Stimulated activated naive B cell treated with anti-CD40 and anti-IgM and Interleukin-4, amounts not matched to agents 10 μg/mL and 1 μg/mL and 100 μg/mL, for 72 hours (primary cell): Measurements from ENCODE around the gene MCF2L2.
"Not testable (repeated sequence)": the region's sequence is repeated elsewhere in the genome, so short reads cannot be mapped to it uniquely, and the experiment has no call there.

Experiments used
- ATAC-seq, 2 donors: fragments of 150-1000 bp; cut with Tn5 transposase; replicated peaks; 2 replicates each; pipeline ENCODE4 v1.10.0; 2021; ENCODE audit warnings: moderate library complexity in 1 of 2
- DNase-seq: peaks from one replicate; pipeline ENCODE4 v3.0.0; 2021
- H3K27ac Mint-ChIP-seq: one replicate; pipeline ENCODE4 v1.8.0; 2022; ENCODE audit warnings: mild to moderate bottlenecking, mixed read lengths
- H3K27me3 Mint-ChIP-seq, 2 donors: one replicate each; pipeline ENCODE4 v1.8.0; 2022; ENCODE audit warnings: mixed read lengths in 2 of 2
- H3K36me3 Mint-ChIP-seq, 2 donors: one replicate each; pipeline ENCODE4 v1.8.0; 2022; ENCODE audit warnings: mixed read lengths in 2 of 2, mild to moderate bottlenecking in 1 of 2
- H3K4me1 Mint-ChIP-seq, 2 donors: one replicate each; pipeline ENCODE4 v1.8.0; 2022; ENCODE audit warnings: mixed read lengths in 2 of 2, mild to moderate bottlenecking in 1 of 2
- H3K4me3 Mint-ChIP-seq, 2 donors: one replicate each; pipeline ENCODE4 v1.8.0; 2022; ENCODE audit warnings: mild to moderate bottlenecking in 2 of 2, mixed read lengths in 2 of 2, moderate library complexity in 1 of 2
- H3K9me3 Mint-ChIP-seq, 2 donors: one replicate each; pipeline ENCODE4 v1.8.0; 2022; ENCODE audit warnings: mixed read lengths in 2 of 2, mild to moderate bottlenecking in 1 of 2

MCF2L2 gene

DNA sequence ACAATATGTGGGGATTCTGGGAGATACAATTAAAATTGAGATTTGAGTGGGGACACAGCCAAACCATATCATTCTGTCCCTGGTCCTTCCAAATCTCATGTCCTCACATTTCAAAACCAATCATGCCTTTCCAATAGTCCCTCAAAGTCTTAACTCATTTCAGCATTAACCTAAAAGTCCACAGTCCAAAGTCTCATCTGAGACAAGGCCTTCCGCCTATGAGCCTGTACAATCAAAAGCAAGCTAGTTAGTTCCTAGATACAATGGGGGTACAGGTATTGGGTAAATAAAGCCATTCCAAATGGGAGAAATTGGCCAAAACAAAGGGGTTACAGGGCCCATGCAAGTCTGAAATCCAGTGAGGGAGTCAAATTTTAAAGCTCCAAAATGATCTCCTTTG, 260.4 kb downstream of the MCF2L2 start:
- not testable (repeated sequence) for ATAC-seq, H3K4me3 Mint-ChIP-seq, DNase-seq, H3K27ac Mint-ChIP-seq
- Mint-ChIP-seq H3K4me1 (peaks cover 11% of the 10 kb centered on the region in 2 donors), H3K9me3 (peaks cover 8 to 14% of the 10 kb centered on the region in 2 donors), H3K36me3 (peaks cover 4 to 17% of the 10 kb centered on the region in 2 donors), H3K27me3 (peaks cover 67 to 70% of the 10 kb centered on the region in 2 donors)

DNA sequence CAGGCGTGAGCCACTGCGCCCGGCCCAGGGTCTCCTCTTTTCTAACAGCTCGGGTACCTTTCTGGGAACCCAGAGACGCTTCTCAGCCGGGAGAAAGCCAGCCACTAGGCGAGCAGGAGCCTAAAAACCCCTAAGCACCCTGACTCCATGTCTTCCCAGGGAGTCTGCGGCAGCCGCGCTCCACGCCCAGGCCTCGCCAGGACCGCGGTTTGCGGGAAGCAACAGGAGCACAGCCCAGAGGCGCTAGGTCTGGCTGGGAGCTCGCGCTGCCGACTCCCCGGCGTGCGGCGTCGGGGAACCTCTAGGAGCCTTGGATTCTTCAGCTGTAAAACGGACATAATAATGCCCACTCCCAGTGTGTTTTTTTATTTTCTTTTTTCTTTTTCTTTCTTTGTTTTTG, 264.9 kb downstream of the MCF2L2 start:
- H3K27ac Mint-ChIP-seq = peak overlapping the region; percentile 25

GRCh38 chr3:183161552-183162336, 266.7 kb downstream of the MCF2L2 start:
- ATAC-seq (peak; percentile 83 to 88), DNase-seq (peak; percentile 77)
- H3K27ac Mint-ChIP-seq = peak overlapping the region; percentile 95
- peaks cover 0 to 8% of the 10 kb centered on the region in 2 donors for H3K9me3 Mint-ChIP-seq
- peaks cover 10 to 31% of the 10 kb centered on the region in 2 donors for H3K36me3 Mint-ChIP-seq
- H3K4me3 Mint-ChIP-seq = peak overlapping the region; percentile 84 to 88
- H3K4me1 Mint-ChIP-seq = peaks cover 26 to 43% of the 10 kb centered on the region in 2 donors
- H3K27me3 Mint-ChIP-seq = peaks cover 33 to 47% of the 10 kb centered on the region in 2 donors

More for the DNA sequence above, 264.9 kb downstream of the MCF2L2 start:
- Mint-ChIP-seq H3K4me1 (peaks cover 17 to 28% of the 10 kb centered on the region in 2 donors), H3K4me3 (peak overlapping the region; percentile 76 to 88), H3K36me3 (peaks cover 3 to 29% of the 10 kb centered on the region in 2 donors), H3K9me3 (peaks cover 8 to 10% of the 10 kb centered on the region in 2 donors), H3K27me3 (peaks cover 42 to 50% of the 10 kb centered on the region in 2 donors)
- ATAC-seq (no peak), DNase-seq (no peak)

DNA sequence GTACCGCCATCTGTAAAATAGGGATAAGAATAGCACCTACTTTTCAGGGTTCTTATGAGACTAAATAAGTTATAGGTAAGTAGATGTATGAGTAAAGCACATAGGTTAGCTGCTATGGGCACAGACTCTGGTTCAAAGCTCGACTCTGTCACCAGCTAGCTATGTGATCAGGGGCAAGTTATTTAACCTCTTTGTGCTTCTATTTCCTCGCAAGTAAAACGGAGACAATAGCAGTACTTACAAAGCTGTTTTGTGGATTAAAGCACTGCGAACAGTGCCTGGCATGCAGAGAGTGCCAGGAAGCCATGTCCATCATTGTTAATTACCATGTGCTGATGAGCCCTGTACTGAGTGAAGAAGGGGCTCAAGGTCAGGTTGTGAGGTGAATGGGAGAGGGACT, 267.8 kb downstream of the MCF2L2 start:
- ATAC-seq = no peak
- DNase-seq = no peak
- Mint-ChIP-seq H3K4me3 (no peak overlapping the region), H3K9me3 (peaks cover 0 to 9% of the 10 kb centered on the region in 2 donors), H3K36me3 (peaks cover 13 to 37% of the 10 kb centered on the region in 2 donors), H3K27me3 (peaks cover 39 to 52% of the 10 kb centered on the region in 2 donors), H3K27ac (no peak overlapping the region), H3K4me1 (peaks cover 27 to 47% of the 10 kb centered on the region in 2 donors)

- DNase-seq (no peak), ATAC-seq (no peak)
- peaks cover 29 to 51% of the 10 kb centered on the region in 2 donors for H3K4me1 Mint-ChIP-seq
- H3K9me3 Mint-ChIP-seq = peaks cover 0 to 9% of the 10 kb centered on the region in 2 donors
- H3K27ac Mint-ChIP-seq = peak overlapping the region; percentile 78
- H3K36me3 Mint-ChIP-seq = peaks cover 13 to 42% of the 10 kb centered on the region in 2 donors
- H3K27me3 Mint-ChIP-seq = peaks cover 44 to 65% of the 10 kb centered on the region in 2 donors
- H3K4me3 Mint-ChIP-seq = peak overlapping the region in 1 of 2 donors; percentile 7
These were observed 269.1 kb downstream of the MCF2L2 start for GRCh38 chr3:183159333-183159732.

- H3K27ac Mint-ChIP-seq = peak overlapping the region; percentile 78
- DNase-seq (peak; percentile 81), ATAC-seq (peak; percentile 72 to 79)
- peaks cover 13 to 50% of the 10 kb centered on the region in 2 donors for H3K36me3 Mint-ChIP-seq
- peak overlapping the region; percentile 7 to 31 for H3K4me3 Mint-ChIP-seq
- peaks cover 48 to 68% of the 10 kb centered on the region in 2 donors for H3K27me3 Mint-ChIP-seq
- peaks cover 32 to 51% of the 10 kb centered on the region in 2 donors for H3K4me1 Mint-ChIP-seq
- H3K9me3 Mint-ChIP-seq = peaks cover 0 to 9% of the 10 kb centered on the region in 2 donors
These were observed 269.8 kb downstream of the MCF2L2 start for GRCh38 chr3:183158551-183159006.

- Mint-ChIP-seq H3K4me1 (peaks cover 32 to 51% of the 10 kb centered on the region in 2 donors), H3K27me3 (peaks cover 48 to 68% of the 10 kb centered on the region in 2 donors), H3K9me3 (peaks cover 0 to 9% of the 10 kb centered on the region in 2 donors), H3K27ac (peak overlapping the region; percentile 75), H3K4me3 (no peak overlapping the region), H3K36me3 (peaks cover 13 to 52% of the 10 kb centered on the region in 2 donors)
- ATAC-seq (peak; percentile 59 to 60), DNase-seq (no peak)
These were observed 270.3 kb downstream of the MCF2L2 start for GRCh38 chr3:183158113-183158512.

DNA sequence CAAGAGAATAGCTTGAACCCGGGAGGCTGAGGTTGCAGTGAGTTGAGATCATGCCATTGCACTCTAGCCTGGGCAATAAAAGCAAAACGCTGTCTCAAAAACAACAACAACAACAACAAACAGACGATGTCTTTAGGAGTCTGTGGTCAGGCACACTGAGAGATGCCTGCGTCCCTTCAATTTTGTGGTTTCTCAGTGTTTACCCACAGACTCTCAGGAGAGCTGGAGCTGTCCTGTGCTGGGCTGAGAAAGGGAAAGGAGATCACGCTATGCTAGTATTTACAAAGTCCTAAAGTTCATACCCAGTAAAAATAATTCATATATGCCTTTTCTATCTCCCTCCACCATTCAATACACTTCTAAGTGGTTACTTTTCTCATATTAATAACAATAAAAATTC, 272.2 kb downstream of the MCF2L2 start:
- no peak overlapping the region for H3K4me3 Mint-ChIP-seq
- H3K4me1 Mint-ChIP-seq = peaks cover 35 to 53% of the 10 kb centered on the region in 2 donors
- H3K36me3 Mint-ChIP-seq = peaks cover 11 to 53% of the 10 kb centered on the region in 2 donors
- peaks cover 54 to 77% of the 10 kb centered on the region in 2 donors for H3K27me3 Mint-ChIP-seq
- no peak overlapping the region for H3K27ac Mint-ChIP-seq
- no peak for DNase-seq
- peaks cover 0 to 7% of the 10 kb centered on the region in 2 donors for H3K9me3 Mint-ChIP-seq
- no peak for ATAC-seq

DNA sequence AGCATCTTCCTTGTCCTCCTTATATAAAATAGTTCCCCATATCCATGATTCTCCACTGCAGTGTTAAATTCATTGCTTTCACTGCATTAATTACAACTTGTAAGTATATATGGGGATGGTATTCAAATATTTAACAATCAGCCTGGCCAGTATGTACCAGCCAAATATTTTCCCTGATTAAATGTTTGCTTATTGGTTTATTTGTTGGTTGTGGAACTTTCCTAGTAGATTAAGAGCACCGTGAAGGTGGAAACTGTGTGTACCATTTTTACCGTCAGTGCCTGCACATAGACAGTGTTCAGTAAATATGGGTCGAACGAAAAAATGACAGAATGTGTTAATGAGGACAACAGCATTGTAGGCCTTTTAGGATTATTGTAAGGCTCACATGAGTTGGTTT, 272.9 kb downstream of the MCF2L2 start:
- no peak overlapping the region for H3K27ac Mint-ChIP-seq
- ATAC-seq = no peak

GRCh38 chr3:183153210-183153950, 275.0 kb downstream of the MCF2L2 start:
- no peak overlapping the region for H3K27ac Mint-ChIP-seq

More for the DNA sequence above, 272.9 kb downstream of the MCF2L2 start:
- Mint-ChIP-seq H3K4me3 (no peak overlapping the region), H3K4me1 (peaks cover 39 to 58% of the 10 kb centered on the region in 2 donors), H3K27me3 (peaks cover 59 to 84% of the 10 kb centered on the region in 2 donors), H3K9me3 (peaks cover 0 to 7% of the 10 kb centered on the region in 2 donors), H3K36me3 (peaks cover 11 to 52% of the 10 kb centered on the region in 2 donors)
- no peak for DNase-seq

DNA sequence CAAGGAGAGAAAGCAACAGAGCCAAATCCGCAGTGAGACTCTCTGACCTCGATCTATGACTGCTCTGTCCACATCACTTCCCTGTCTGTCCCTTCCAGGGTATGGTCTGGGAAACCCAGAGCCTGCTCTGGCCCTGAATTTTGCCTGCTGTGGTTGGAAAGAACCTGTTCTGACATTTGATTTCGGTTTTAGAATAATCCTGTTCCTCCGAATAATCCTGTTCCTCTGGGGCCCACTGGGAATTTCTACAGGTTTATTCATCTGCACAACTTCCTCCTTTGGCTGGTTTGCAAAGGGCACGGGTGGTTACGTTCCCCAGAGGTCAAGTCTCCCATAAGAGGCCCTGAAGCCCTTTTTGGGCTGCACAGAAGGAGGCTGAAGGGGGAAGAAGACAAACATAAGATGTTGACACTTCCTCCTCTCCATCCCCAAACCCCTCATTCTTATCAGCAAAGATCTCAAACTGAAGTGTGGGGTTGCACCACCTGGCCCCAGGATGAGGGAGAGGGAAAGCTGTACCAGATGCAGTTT, 276.5 kb downstream of the MCF2L2 start:
- peak; percentile 21 for DNase-seq
- Mint-ChIP-seq H3K27me3 (peaks cover 68 to 88% of the 10 kb centered on the region in 2 donors), H3K4me1 (peaks cover 26 to 36% of the 10 kb centered on the region in 2 donors), H3K27ac (peak overlapping the region; percentile 42), H3K9me3 (peaks cover 1 to 6% of the 10 kb centered on the region in 2 donors), H3K4me3 (peak overlapping the region in 1 of 2 donors; percentile 17), H3K36me3 (peaks cover 3 to 43% of the 10 kb centered on the region in 2 donors)
- peak; percentile 80 to 82 for ATAC-seq

More at GRCh38 chr3:183153210-183153950, 275.0 kb downstream of the MCF2L2 start:
- Mint-ChIP-seq H3K36me3 (peaks cover 9 to 46% of the 10 kb centered on the region in 2 donors), H3K4me3 (no peak overlapping the region), H3K9me3 (peaks cover 5 to 6% of the 10 kb centered on the region in 2 donors), H3K27me3 (peaks cover 60 to 85% of the 10 kb centered on the region in 2 donors), H3K4me1 (peaks cover 34 to 48% of the 10 kb centered on the region in 2 donors)
- ATAC-seq (no peak), DNase-seq (no peak)

- no peak for ATAC-seq
- H3K27ac Mint-ChIP-seq = no peak overlapping the region
- peaks cover 0 to 6% of the 10 kb centered on the region in 2 donors for H3K9me3 Mint-ChIP-seq
- peaks cover 62 to 81% of the 10 kb centered on the region in 2 donors for H3K27me3 Mint-ChIP-seq
- DNase-seq = no peak
- H3K4me3 Mint-ChIP-seq = no peak overlapping the region
- peaks cover 24 to 31% of the 10 kb centered on the region in 2 donors for H3K4me1 Mint-ChIP-seq
- H3K36me3 Mint-ChIP-seq = peaks cover 0 to 37% of the 10 kb centered on the region in 2 donors
These were observed 277.3 kb downstream of the MCF2L2 start for GRCh38 chr3:183151086-183151485.

DNA sequence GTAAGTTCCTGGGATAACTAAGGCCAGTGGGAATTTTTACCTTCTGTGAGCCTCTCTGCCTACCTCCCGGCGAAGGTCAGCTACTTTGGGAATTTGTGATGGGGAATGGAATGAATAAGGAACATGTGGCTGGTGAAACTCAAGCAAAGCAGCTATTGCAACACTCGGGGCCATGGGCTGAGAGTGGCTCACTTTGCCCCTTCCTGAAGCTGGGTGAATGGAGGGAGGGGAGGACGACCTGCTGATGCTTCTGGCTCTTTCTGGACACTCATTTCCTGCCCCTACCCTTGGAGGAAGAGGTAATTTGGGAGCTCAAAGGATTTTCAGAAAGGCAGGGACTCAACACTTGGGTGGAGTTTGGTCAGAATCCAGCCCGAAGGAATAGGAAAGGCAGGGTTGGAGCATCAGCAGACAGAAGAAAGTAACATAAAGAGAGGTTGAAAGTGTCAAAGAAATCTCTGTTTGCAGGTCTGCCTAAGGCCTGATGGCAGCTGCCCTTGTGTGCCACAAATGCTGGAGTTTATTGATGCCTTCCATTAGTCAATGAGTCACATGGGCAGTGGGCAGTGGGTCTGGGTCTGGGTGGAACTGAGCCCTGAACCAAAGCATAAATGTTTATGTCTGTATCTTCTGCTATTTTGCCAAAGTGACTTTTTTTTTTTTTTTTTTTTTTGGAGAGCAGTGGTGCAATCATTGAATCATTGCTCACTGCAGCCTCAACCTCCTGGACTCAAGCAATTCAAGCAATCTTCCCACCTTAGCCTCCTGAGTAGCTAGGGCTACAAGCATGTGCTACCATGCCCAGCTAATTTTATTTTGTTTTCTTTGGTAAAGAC, 278.3 kb downstream of the MCF2L2 start:
- no peak for DNase-seq

More for the DNA sequence above, 278.3 kb downstream of the MCF2L2 start:
- ATAC-seq = no peak
- Mint-ChIP-seq H3K9me3 (peaks cover 0 to 6% of the 10 kb centered on the region in 2 donors), H3K4me1 (peaks cover 23 to 27% of the 10 kb centered on the region in 2 donors), H3K27me3 (peaks cover 53 to 77% of the 10 kb centered on the region in 2 donors), H3K27ac (no peak overlapping the region), H3K36me3 (peaks cover 0 to 32% of the 10 kb centered on the region in 2 donors), H3K4me3 (no peak overlapping the region)
